Testis (tissue), 3 donors: ENCODE measurements around the gene PHEX. TPM values are rescaled to one million over a fixed set of nuclear protein-coding genes. Genes with fewer than 3 reads are reported as not detected.

Experiments
- DNase-seq: peaks from one replicate; pipeline ENCODE4 v3.0.0-alpha.2; 2019
- H3K27ac ChIP-seq, 2 donors: fragments of 200-600 bp; sonication (generic); one replicate each; pipeline ENCODE4 v1.5.1; 2019
- H3K27me3 ChIP-seq: fragments of 200-600 bp; sonication (generic); one replicate; pipeline ENCODE4 v1.5.1; 2019
- H3K36me3 ChIP-seq: fragments of 200-600 bp; sonication (generic); one replicate; pipeline ENCODE4 v1.5.1; 2017; ENCODE audit warnings: low read depth; ENCODE audit errors: missing control alignments
- H3K4me1 ChIP-seq: fragments of 200-600 bp; sonication (generic); one replicate; pipeline ENCODE4 v1.5.1; 2019
- H3K4me3 ChIP-seq, 2 donors: fragments of 200-600 bp; sonication (generic); one replicate each; pipeline ENCODE4 v1.5.1; 2017 to 2019
- H3K9me3 ChIP-seq: fragments of 200-600 bp; sonication (generic); one replicate; pipeline ENCODE4 v1.5.1; 2017
- POLR2A ChIP-seq: fragments of 450-650 bp; IDR thresholded peaks from one replicate; pipeline ENCODE4 v1.6.1; 2017; ENCODE audit warnings: antibody characterized with exemption, mild to moderate bottlenecking, moderate library complexity
- WGBS, 2 donors: methylation state at CpG; one replicate each; pipeline ENCODE4 v1.1.5; 2018; 5-methylcytosine and 5-hydroxymethylcytosine counted together
- intact Hi-C: fragments of 100-400 bp; cut with DNase I; formaldehyde crosslinking; loops from one replicate; pipeline ENCODE4 v1.15.1; 2023; ENCODE audit warnings: low total_unique reads
- polyA plus RNA-seq: library from polyadenylated mRNA; stranded (reverse); fragments of 350-450 nt; fragmentation: Illumina TruSeq; extraction: RNeasy Lipid Tissue Mini Kit (QIAGEN cat#74804); gene quantifications from one replicate; pipeline ENCODE4 v1.2.3, GENCODE V29; 2014; ENCODE audit warnings: low read depth, low replicate concordance; ENCODE audit not compliant: insufficient read depth
- total RNA-seq, 2 donors: library from RNA; depleted of rRNA; stranded (reverse); fragments of >200 nt; gene quantifications; one replicate each; pipeline ENCODE4 v1.2.3, GENCODE V29; 2016
- TF ChIP-seq, protein P1 (sequence below), 3 experiments: fragments of 450-650 bp in 2 of 3; fragments of 200-600 bp in 1 of 3; sonication (generic) in 1 of 3; IDR thresholded peaks; one replicate each; pipeline ENCODE4 v1.5.1; 2016 to 2019; ENCODE audit warnings: antibody characterized with exemption in 3 of 3, mild to moderate bottlenecking in 2 of 3, moderate library complexity in 1 of 3

The PHEX gene
- total and polyA plus RNA-seq, 3 donors from 2014 or later: 0.24 to 0.37 (median 0.31) TPM

DNA sequence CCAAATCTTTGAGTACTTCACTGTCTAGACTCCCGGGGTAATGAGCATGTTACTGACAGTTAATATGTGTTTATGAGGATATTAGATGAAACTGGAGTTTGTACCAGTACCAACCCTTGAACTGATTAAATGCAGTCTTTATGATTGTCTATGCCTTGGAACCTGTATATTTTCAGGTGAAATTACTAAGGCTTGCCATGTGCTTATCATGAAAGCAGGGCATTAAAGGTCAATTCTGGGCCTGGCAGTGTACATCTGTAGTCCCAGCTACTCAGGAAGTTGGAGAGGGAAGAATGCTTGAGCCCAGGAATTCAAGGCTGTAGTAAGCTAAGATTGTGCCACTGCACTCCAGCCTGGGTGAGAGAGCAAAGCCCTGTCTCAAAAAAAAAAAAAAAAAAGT lies 27.6 kb downstream of the PHEX start:
- TF ChIP-seq, protein P1, sequence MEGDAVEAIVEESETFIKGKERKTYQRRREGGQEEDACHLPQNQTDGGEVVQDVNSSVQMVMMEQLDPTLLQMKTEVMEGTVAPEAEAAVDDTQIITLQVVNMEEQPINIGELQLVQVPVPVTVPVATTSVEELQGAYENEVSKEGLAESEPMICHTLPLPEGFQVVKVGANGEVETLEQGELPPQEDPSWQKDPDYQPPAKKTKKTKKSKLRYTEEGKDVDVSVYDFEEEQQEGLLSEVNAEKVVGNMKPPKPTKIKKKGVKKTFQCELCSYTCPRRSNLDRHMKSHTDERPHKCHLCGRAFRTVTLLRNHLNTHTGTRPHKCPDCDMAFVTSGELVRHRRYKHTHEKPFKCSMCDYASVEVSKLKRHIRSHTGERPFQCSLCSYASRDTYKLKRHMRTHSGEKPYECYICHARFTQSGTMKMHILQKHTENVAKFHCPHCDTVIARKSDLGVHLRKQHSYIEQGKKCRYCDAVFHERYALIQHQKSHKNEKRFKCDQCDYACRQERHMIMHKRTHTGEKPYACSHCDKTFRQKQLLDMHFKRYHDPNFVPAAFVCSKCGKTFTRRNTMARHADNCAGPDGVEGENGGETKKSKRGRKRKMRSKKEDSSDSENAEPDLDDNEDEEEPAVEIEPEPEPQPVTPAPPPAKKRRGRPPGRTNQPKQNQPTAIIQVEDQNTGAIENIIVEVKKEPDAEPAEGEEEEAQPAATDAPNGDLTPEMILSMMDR (IDR thresholded peaks at IDR 0.05): no peak
- no peak for TF ChIP-seq POLR2A
- no peak for DNase-seq
- Histone ChIP-seq H3K9me3 (no peaks in the 10 kb centered on the region), H3K36me3 (no peaks in the 10 kb centered on the region), H3K4me3 (no peak overlapping the region), H3K27ac (no peak overlapping the region), H3K27me3 (no peaks in the 10 kb centered on the region), H3K4me1 (no peaks in the 10 kb centered on the region)
- intact Hi-C loops: no loop called here
- 100% methylated on average over 1 of the region's 1 CpG for WGBS, 2 donors

GRCh38 chrX:22060415-22061280 lies 28.5 kb downstream of the PHEX start:
- Histone ChIP-seq H3K36me3 (no peaks in the 10 kb centered on the region), H3K4me1 (no peaks in the 10 kb centered on the region), H3K27ac (no peak overlapping the region), H3K27me3 (no peaks in the 10 kb centered on the region), H3K4me3 (no peak overlapping the region), H3K9me3 (no peaks in the 10 kb centered on the region)
- intact Hi-C loops: no loop called here
- no peak for DNase-seq
- 66 to 78% methylated on average over 6 of the region's 6 CpGs for WGBS, 2 donors
- no peak for TF ChIP-seq POLR2A
- TF ChIP-seq, protein P1 (IDR thresholded peaks at IDR 0.05): no peak

- intact Hi-C loops: no loop called here
- peak; percentile 41 for DNase-seq
- 45 to 69% methylated on average over 6 to 7 of the region's 7 CpGs for WGBS, 2 donors
- Histone ChIP-seq H3K9me3 (no peaks in the 10 kb centered on the region), H3K36me3 (no peaks in the 10 kb centered on the region), H3K27ac (no peak overlapping the region), H3K4me3 (no peak overlapping the region), H3K27me3 (no peaks in the 10 kb centered on the region), H3K4me1 (no peaks in the 10 kb centered on the region)
- TF ChIP-seq, protein P1 (IDR thresholded peaks at IDR 0.05): no peak
- TF ChIP-seq POLR2A: no peak
Measured at GRCh38 chrX:22063284-22063683, 31.2 kb downstream of the PHEX start.

- H3K27ac ChIP-seq: no peak overlapping the region
- no peak for DNase-seq
Measured at GRCh38 chrX:22069586-22069985, 37.5 kb downstream of the PHEX start.

More at GRCh38 chrX:22069586-22069985, 37.5 kb downstream of the PHEX start:
- H3K9me3 ChIP-seq: no peaks in the 10 kb centered on the region
- intact Hi-C loops: no loop called here
- no peak overlapping the region for H3K4me3 ChIP-seq
- TF ChIP-seq, protein P1 (IDR thresholded peaks at IDR 0.05): no peak
- no peak for TF ChIP-seq POLR2A
- no peaks in the 10 kb centered on the region for H3K36me3 ChIP-seq
- no peaks in the 10 kb centered on the region for H3K4me1 ChIP-seq
- 82 to 89% methylated on average over 4 of the region's 4 CpGs for WGBS, 2 donors
- no peaks in the 10 kb centered on the region for H3K27me3 ChIP-seq
